GM18873 (cell line): ENCODE measurements around the gene CD63.

ENCODE experiments used
- ATAC-seq: cut with Tn5 transposase; IDR thresholded peaks from one replicate; pipeline ENCODE4 v1.9.1; 2021; ENCODE audit warnings: mild to moderate bottlenecking, moderate library complexity, moderate number of reproducible peaks; ENCODE audit not compliant: unreplicated experiment, low FRiP score

CD63 gene

DNA sequence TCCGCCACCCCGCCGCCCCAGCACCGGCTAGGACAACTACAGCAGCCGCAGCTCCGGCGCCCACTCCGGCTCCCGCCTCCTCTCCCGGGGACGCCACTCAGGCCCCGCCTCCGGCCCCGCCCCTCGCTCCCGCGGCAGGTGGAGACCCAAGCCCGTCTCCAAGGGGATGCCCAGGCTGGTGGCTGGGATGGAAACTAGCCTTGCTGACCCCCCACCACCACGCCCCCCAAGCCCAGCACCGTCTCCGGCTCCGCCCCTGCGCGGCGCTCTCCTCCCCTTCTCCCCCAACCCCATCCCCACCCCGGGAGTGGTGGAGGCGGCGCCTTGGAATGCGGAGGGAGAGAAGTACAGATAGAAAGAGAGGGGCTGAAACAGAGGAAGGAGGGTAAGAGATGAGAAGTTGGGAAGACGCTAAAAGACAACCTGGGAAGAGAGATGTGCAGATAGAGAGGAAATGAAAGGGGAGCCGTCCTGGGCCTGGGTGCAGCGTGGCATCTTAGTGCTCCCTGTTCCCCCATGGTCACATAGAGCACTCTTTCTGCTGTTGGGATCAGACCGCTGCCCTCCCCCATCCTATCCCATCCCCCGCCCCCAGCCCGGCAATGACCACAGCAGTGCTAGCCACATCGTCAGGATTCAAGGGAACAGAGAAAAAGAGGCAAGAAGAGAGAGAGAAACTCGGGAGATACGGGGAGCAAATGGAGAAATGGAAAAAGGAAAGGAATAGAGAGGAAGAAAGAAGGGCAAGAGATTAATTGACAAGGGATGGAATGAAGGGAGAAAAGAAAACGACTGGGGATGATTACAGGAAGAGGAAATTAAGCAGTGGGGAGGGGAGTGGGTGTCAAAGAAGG lies 20.7 kb downstream of the CD63 start, which contains the start of gene ITGA7:
Gene ITGA7 (minus strand): TSS at position 64 of the 854 bp plus-strand sequence. CDS start 222 bp downstream, outside the sequence.
- no peak for ATAC-seq

- ATAC-seq, result no peak
Measured at GRCh38 chr12:55707219-55707671, 21.6 kb downstream of the CD63 start.

DNA sequence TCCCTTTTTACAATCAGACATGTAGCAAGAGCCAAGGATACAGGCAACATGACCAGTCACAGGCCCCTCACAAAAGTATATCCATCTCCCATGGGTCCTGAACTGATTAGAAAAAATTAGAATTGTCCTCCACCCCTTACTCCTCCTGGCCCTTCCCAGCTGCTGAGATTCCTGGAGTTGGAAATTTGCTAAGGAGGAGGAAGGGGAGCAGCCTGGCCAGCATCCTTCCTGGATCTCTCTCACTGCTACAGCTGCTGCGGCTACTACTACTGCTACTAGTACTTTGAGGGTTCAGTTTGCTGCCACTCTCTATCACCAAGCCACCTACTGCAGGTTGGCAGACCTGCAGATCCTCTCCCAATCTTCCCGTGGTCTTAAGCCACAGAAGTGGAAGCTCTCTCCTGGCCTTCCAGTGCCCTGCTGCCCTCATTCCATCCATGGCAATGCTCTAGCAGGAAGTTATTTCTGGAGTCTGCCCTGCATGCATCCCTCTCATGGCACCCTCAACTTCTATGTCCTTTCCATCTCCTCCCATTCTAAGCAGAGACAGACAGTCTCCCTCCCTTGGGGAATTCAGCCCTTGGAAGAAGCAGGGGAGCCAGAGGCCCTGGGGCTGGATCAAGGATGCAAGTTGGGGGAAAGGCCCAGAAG lies 22.1 kb downstream of the CD63 start:
- ATAC-seq, result no peak

DNA sequence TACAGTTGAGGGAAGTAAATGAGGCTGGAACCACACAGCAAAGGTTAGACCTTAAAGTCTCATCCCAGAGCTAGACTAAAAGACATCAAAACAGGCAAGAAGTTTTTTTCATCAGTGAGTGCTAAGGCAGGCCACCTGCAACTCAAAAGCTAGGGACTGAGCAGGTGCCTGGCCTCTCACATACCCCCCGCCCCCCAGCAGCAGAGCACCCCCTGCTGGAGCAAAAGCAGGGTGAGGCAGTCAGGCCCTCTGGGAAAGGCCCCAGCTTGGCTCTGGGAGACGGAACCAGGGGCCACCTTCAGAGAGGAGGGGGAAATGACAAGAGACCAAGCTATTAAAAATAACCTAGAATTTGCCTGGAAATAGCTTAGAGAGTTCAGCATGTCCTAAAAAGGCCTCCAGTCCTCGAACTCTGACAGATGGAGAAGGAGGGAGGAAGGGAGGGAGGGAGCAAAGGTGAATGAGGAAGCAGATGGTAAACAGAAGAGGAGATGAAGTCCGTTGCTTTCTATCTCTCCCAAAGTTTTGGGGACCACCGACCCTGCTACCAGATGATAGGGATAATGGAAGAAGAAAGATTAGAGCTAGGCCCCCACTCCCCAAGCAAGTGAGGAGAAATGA lies 22.9 kb downstream of the CD63 start:
- no peak for ATAC-seq

DNA sequence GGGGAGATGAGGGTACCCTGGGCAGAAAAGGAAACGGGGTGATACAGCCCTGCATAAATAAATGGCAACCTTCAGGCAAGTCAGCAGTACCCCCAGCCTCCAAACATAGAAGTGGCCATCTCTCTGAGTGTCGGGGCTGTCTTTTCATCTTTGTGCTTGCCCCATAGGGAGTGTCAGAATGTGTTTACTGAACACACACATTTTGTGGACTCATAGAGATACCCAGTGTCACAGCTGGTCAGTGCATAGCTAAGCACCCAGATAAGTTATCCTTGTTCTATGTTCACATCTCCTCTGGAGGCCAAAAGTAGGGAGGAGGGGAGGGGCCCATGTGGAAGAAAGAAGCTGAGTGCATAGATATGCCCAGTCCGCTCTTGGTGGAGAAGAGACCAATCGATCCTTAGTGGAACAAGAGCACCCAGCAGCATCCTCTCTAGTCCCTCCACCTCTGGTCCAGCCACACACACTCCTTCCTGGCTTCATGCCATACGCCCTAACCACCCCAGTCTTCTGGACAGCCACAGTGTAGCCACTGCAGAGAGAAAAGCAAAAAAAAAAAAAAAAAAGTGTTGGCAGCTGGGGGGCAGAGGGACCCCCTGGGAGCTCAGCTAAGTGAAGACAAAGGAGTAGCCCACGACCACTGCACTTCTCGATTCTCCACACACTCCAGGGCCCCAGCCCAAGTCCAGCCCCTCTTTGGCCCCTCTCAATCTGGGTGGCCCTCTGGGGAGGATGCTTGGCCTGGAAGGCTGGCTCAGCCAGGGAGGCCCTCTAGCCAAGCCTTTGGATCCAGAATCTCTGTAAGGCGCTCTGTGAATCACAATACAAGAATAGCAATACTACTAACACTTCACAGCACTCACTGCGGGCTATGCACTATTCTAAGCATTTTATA lies 23.7 kb downstream of the CD63 start:
- ATAC-seq, result no peak

DNA sequence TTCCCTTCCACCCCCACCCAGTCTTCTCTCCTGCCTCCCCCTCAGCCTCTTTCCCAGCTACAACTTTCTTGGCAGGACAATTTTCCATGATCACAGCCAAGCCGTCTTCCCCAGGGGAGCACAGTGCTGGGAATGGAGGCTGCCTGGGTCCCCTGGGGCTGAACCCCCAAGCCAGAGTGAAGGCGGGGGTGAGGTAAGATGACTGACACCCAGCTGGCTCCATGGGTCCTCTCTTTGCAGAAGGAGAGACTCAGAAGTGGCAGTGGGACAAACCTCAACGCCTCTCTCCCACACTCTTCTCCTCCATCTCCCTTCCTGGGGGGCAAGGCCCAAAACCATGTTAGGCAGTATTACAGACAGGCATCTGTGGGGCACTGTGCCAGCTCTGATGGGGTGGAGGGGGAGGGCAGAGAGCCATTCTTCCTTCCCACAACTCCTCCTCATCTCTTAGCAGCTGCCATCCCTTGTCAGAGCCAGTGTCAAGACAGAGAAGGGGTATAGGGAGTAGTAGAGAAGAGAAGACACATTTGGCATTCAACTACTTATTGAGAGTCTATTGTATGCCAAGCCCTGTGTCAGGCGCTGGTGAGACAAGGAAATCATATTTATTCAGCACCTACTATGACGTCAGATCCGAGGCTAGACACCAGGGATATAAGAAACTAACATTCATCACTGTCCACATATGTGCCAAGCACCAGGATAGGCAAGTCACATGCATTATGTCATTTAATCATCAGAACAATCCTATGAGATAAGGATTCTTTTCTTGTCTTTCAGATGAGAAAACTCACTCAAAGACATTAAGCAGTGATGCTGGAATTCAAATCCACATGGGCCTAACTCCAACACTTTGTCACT lies 24.7 kb downstream of the CD63 start:
- no peak for ATAC-seq

GRCh38 chr12:55703288-55703687 lies 25.5 kb downstream of the CD63 start:
- no peak for ATAC-seq

DNA sequence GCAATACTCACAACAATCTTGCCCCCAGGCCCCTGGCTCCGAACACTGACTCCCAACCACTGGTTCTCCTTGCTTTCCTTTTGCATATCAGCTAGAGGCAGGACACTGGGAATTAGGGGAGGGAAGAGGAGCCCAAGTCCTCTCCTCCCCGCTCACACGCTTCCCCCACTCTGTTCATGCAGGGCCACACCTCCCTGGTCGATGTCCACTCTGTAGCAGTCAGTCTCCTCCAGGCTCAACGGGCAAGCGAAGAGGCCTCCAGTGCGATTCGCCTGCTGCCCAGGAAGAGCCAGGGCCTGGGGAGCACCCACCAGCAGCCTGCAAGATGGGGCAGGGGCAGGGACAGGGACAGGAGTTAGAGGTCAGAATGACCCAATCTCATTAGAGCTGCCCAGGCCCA lies 25.9 kb downstream of the CD63 start:
- ATAC-seq, result no peak

DNA sequence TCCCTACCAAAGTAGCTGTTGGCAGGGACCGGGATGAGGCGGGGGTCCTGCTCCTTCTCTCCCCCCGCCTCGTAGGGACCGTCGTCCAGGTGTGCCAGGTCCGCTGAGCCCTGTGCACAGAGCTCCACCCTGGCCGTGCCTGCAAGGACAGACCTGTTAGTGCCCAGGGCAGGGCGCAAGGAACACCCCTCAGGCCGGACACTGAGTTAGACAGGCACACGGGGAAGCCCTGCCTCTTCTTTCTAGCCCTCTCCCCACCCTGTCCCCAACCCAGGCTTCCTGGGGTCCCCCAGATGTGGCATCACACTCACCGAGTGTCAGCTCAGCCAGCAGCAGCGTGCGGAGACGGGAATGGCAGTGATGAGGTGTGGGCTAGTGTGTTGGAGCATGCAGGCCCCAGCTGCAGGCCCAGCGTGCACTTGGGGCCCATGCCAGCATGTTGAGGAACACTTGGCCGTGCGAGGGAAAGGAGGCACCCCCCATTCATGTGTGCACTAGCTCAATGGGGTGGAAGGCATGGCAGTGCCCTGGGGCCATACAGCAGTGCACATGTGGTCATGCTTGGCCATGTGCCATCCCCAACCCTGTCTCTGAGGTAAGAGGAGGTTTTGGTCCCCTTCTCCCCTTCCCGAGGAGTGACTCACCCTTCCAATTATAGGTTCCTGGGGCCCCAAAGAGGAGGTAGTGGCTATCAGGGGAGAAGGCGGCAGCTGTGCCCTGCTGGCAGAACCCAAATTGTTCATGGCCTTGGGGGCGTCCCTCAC lies 28.4 kb downstream of the CD63 start:
- no peak for ATAC-seq

GRCh38 chr12:55699471-55700055 lies 29.2 kb downstream of the CD63 start:
- no peak for ATAC-seq

DNA sequence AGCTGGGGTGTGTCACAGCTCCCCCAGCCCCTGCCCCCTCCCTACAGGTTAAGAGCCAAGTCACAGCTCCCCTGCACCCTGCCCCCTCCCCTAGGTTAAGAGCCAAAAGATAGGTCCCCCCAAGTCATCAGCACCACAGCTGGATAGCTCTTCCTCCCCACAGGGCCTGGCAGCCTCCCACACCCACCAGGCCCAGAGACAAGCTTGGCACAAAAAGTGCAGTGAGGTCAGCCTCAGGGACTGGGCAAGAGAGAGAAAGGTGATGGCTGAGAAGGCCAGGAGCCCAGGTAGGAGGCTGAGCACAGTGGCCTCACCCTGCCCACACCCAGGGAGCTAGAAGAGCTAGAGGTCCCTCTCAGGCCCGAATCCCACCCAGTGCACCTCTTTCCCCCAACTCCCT lies 29.8 kb downstream of the CD63 start:
- no peak for ATAC-seq

DNA sequence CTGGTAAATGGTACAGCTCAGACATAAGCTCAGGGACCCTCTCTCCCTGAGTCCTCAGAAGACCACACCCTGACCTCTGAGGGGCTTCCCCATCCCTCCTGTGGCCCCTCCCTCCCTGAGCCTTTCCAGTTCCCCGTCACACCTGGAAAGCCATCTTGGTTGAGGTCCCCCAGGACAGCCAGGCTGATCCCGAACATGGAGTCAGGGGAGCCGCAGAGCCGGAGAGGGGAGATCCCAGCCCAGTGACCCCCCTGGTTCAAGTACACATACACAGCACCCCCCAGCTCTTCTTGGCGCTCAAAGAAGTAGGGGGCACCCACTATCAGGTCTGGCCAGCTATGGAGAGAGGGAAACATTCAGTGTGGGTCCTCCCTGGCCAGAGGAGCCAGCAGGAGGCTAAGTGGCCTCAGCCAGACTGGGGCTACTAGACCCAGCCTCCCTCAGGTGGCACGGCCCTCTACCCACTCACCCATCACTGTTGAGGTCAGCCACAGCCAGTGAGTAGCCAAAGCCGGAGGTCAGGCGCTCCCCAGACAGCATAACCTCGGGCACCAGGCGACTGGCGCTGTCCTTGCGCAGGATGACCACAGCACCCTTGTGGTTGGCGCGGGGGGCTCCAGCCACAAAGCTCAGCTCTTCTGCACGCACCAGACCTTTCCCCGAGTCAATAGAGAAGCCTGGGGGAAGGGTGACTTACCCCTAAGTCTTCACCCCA lies 30.4 kb downstream of the CD63 start:
- no peak for ATAC-seq

- ATAC-seq, result no peak
Measured at GRCh38 chr12:55697686-55698085, 31.1 kb downstream of the CD63 start.

GRCh38 chr12:55696796-55697462 lies 31.9 kb downstream of the CD63 start:
- ATAC-seq, result no peak

GRCh38 chr12:55696141-55696540 lies 32.7 kb downstream of the CD63 start:
- ATAC-seq, result no peak

- no peak for ATAC-seq
Measured at GRCh38 chr12:55695349-55695748, 33.5 kb downstream of the CD63 start.

DNA sequence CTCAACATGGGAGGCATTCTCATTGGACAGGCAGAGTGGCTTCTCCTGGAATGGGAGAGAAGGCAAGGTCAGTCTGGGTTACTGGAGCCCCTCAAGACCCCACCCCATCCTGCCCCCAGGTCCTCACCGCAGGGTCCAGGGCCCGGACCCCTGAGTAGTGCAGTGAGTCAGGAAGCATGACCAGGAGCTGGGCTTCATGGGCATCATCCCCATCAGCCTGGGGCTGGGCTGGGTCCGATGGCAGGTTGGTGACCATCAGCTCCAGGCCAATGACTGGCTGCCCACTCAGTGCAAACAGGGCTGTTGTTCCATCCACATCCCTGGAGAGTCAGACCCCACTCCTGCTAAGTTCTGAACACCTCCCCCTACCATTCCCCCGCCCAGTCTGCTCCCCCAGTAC lies 34.2 kb downstream of the CD63 start:
- ATAC-seq, result no peak
